GM23248 (cell line): ENCODE data around the gene IKZF2. TPM values are rescaled to one million over a fixed set of nuclear protein-coding genes. Genes with fewer than 3 reads are reported as not detected.

Experiments
- DNase-seq: peaks from one replicate; pipeline ENCODE4 v3.0.0-alpha.2; 2015
- H2AFZ ChIP-seq: fragments of 200-600 bp; sonication (generic); 2 replicates; pipeline ENCODE4 v1.6.1; 2016; ENCODE audit warnings: antibody characterized with exemption
- H3F3A ChIP-seq: fragments of 200-600 bp; sonication (generic); 2 replicates; pipeline ENCODE4 v1.6.1; 2016; ENCODE audit warnings: mild to moderate bottlenecking, antibody characterized with exemption, mixed run types; ENCODE audit not compliant: insufficient read depth
- H3K27ac ChIP-seq: fragments of 200-600 bp; sonication (generic); 2 replicates; pipeline ENCODE4 v1.5.1; 2016; ENCODE audit warnings: mild to moderate bottlenecking
- H3K27me3 ChIP-seq: fragments of 200-600 bp; sonication (generic); replicated peaks from 2 replicates; pipeline ENCODE4 v1.6.1; 2016; ENCODE audit warnings: mild to moderate bottlenecking; ENCODE audit not compliant: insufficient read depth
- H3K36me3 ChIP-seq: fragments of 200-600 bp; sonication (generic); 2 replicates; pipeline ENCODE4 v1.6.1; 2016; ENCODE audit warnings: low read depth, mild to moderate bottlenecking
- H3K4me1 ChIP-seq: fragments of 200-600 bp; sonication (generic); 2 replicates; pipeline ENCODE4 v1.6.1; 2016; ENCODE audit warnings: mild to moderate bottlenecking; ENCODE audit not compliant: insufficient read depth
- H3K4me2 ChIP-seq: fragments of 200-600 bp; sonication (generic); one replicate; pipeline ENCODE4 v1.6.1; 2016; ENCODE audit warnings: mild to moderate bottlenecking; ENCODE audit not compliant: unreplicated experiment
- H3K4me3 ChIP-seq: fragments of 200-600 bp; sonication (generic); 2 replicates; pipeline ENCODE4 v1.5.1; 2016; ENCODE audit warnings: mild to moderate bottlenecking
- H3K79me2 ChIP-seq: fragments of 200-600 bp; sonication (generic); 2 replicates; pipeline ENCODE4 v1.6.1; 2016; ENCODE audit warnings: mild to moderate bottlenecking; ENCODE audit not compliant: insufficient read depth
- H3K9ac ChIP-seq: fragments of 200-600 bp; sonication (generic); 2 replicates; pipeline ENCODE4 v1.6.1; 2016; ENCODE audit warnings: mild to moderate bottlenecking
- H3K9me2 ChIP-seq: fragments of 200-600 bp; sonication (generic); 2 replicates; pipeline ENCODE4 v1.6.1; 2016; ENCODE audit warnings: mixed run types, mild to moderate bottlenecking, moderate library complexity; ENCODE audit not compliant: insufficient read depth
- H3K9me3 ChIP-seq: fragments of 200-600 bp; sonication (generic); one replicate; pipeline ENCODE4 v1.6.1; 2017; ENCODE audit warnings: low read depth
- H4K20me1 ChIP-seq: fragments of 200-600 bp; sonication (generic); 2 replicates; pipeline ENCODE4 v1.6.0; 2016; ENCODE audit not compliant: insufficient read depth
- EZH2 ChIP-seq: fragments of 200-600 bp; sonication (generic); IDR thresholded peaks from 2 replicates; pipeline ENCODE4 v1.6.1; 2018; ENCODE audit warnings: antibody characterized with exemption, mild to moderate bottlenecking; ENCODE audit not compliant: insufficient read depth, poor library complexity, severe bottlenecking
- EZH2phosphoT487 ChIP-seq: fragments of 200-600 bp; sonication (generic); IDR thresholded peaks from 2 replicates; pipeline ENCODE4 v1.6.1; 2018; ENCODE audit warnings: antibody characterized with exemption, moderate library complexity, mild to moderate bottlenecking, low read depth; ENCODE audit not compliant: insufficient read depth
- WGBS, 2 experiments: methylation state at CpG; one replicate each; pipeline ENCODE4 v1.1.6; 2015 to 2017; ENCODE audit warnings: low lambda C conversion rate in 2 of 2, low coverage in 1 of 2; ENCODE audit errors: missing lambda C conversion rate in 2 of 2; 5-methylcytosine and 5-hydroxymethylcytosine counted together
- in situ Hi-C: fragments of 300-500 bp; cut with MboI; formaldehyde crosslinking; loops from 2 replicates; pipeline ENCODE4 v1.15.0; 2020
- polyA plus RNA-seq: library from polyadenylated mRNA; unstranded; fragments of >200 nt; fragmentation: Nextera tagmentation; extraction: Ambion mirVana; gene quantifications from 2 replicates; pipeline ENCODE4 v1.2.1, GENCODE V29; 2016
- total RNA-seq: library from RNA; depleted of rRNA; stranded (reverse); fragments of >200 nt; shearing (Covaris generic); gene quantifications from 2 replicates; pipeline ENCODE4 v1.2.3, GENCODE V29; 2014

Gene IKZF2
- total and polyA plus RNA-seq, 2 experiments from 2014 or later: 3.4 to 13.5 TPM

DNA sequence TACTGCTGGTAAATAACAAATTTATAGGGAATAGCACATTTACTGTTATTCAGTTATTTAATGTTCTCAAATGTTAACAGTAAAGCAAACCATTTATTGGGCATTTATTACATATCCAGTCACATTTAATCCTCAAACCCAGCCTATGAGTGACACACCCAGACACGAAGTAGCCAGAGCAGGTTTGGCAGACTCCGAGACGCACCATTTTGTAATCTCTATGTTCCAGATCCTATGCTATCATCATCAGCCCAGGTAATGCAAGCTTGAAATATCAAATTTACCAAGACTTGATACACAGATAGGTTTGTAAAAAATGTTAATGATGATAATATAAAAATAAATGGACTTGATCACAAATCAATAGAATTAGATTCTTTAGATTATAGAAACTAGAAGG is 131.1 kb downstream of the IKZF2 start:
- Histone ChIP-seq H3F3A (peaks cover 30% of the 10 kb centered on the region), H3K27ac (no peak overlapping the region), H2AFZ (no peak overlapping the region), H3K9me2 (no peaks in the 10 kb centered on the region), H4K20me1 (no peaks in the 10 kb centered on the region), H3K79me2 (peaks cover 2% of the 10 kb centered on the region; the same call in 1 of the 2 replicates), H3K27me3 (no peaks in the 10 kb centered on the region), H3K9me3 (no peaks in the 10 kb centered on the region), H3K4me1 (peaks cover 32% of the 10 kb centered on the region), H3K4me3 (no peak overlapping the region), H3K36me3 (peaks cover 15% of the 10 kb centered on the region; the same call in 1 of the 2 replicates), H3K9ac (no peak overlapping the region), H3K4me2 (no peak overlapping the region)
- DNase-seq: no peak
- WGBS, 2 experiments: 81 to 85% methylated on average over 3 of the region's 3 CpGs
- no peak for TF ChIP-seq EZH2
- no peak for TF ChIP-seq EZH2phosphoT487
- in situ Hi-C loops: no loop called here

DNA sequence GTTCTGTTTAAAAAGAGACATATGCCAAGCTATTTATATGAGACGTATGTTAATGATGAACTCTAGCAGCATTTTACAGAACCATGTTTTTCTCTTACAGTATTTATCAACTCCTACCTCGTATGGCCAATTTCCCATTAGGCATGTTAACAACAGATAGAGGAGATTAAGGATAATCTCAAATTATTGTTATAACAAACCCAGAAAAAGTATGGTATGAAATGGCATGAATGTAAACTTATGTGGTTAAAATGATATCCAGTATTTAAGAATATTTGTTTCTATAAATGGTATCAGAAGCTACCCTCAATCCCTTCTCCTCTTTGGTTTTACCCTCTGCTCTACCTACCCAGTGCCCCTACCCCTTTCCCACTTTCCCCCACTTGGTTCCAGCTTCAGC is 132.0 kb downstream of the IKZF2 start:
- Histone ChIP-seq H3K27me3 (no peaks in the 10 kb centered on the region), H3K4me1 (peaks cover 32% of the 10 kb centered on the region), H3K36me3 (peaks cover 15% of the 10 kb centered on the region; the same call in 1 of the 2 replicates), H3K4me2 (no peak overlapping the region), H3K9me2 (no peaks in the 10 kb centered on the region), H3K9me3 (no peaks in the 10 kb centered on the region), H3F3A (peaks cover 30% of the 10 kb centered on the region), H2AFZ (no peak overlapping the region), H3K27ac (no peak overlapping the region), H3K4me3 (no peak overlapping the region), H3K79me2 (peaks cover 2% of the 10 kb centered on the region; the same call in 1 of the 2 replicates), H3K9ac (no peak overlapping the region), H4K20me1 (no peaks in the 10 kb centered on the region)
- 73 to 88% methylated on average over 2 of the region's 2 CpGs for WGBS, 2 experiments
- in situ Hi-C loops: no loop called here
- TF ChIP-seq EZH2: no peak
- TF ChIP-seq EZH2phosphoT487: no peak
- DNase-seq: no peak

DNA sequence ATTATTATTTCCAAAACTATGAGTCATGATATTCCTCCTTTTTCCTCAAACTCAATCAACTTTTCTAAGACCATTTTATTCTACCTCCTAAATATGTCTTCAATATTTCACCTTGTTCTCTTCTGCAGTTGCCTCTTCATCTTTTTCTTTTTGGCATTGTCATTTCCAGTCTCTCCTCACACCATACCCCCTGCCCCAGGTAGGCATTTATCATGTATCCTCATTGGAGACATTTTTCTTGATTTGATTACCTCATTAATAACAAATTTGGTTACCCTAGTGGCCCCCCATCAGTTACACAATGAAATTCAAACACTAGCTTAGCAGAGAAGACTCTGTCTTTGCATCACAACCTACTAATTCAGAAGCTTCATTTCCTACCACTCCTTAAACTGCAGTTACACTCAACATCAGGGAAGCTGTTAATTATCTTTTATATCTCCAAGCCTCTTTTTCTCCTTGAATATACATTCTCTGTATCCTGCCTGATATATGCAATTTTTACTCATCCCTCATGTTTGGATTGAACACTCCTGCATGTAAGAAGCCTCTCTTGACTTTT is 133.0 kb downstream of the IKZF2 start:
- Histone ChIP-seq H3K4me3 (no peak overlapping the region), H3K27ac (no peak overlapping the region), H3K27me3 (no peaks in the 10 kb centered on the region), H2AFZ (no peak overlapping the region), H3K79me2 (peaks cover 2% of the 10 kb centered on the region; the same call in 1 of the 2 replicates), H4K20me1 (no peaks in the 10 kb centered on the region), H3K9ac (no peak overlapping the region), H3K9me3 (no peaks in the 10 kb centered on the region), H3K4me2 (no peak overlapping the region), H3F3A (peaks cover 22% of the 10 kb centered on the region), H3K9me2 (no peaks in the 10 kb centered on the region), H3K36me3 (peaks cover 19% of the 10 kb centered on the region; the same call in 1 of the 2 replicates), H3K4me1 (peaks cover 32% of the 10 kb centered on the region)
- TF ChIP-seq EZH2 (no peak), EZH2phosphoT487 (no peak)
- no peak for DNase-seq
- in situ Hi-C loops: no loop called here

DNA sequence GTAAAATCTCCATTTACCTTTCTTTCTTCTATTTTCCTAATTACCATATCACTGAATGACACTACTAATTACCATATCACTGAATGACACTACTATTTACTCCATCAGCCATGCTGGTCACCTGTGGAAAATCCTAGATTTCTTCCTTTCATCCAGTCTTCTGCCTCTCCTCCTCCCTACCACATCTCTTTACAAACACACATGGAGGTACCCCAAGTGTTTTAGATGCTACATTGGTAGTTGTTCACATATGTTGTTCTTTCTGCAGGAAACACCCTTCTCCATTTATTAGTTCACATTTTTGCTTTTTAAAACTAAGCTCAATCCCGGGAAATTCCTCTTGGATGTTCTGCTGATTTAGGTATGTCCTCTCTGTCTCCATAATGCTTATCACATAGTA is 134.0 kb downstream of the IKZF2 start:
- Histone ChIP-seq H3K9me3 (no peaks in the 10 kb centered on the region), H3K9me2 (no peaks in the 10 kb centered on the region), H3K4me1 (peaks cover 23% of the 10 kb centered on the region), H3K79me2 (peaks cover 2% of the 10 kb centered on the region; the same call in 1 of the 2 replicates), H2AFZ (no peak overlapping the region), H3K27me3 (no peaks in the 10 kb centered on the region), H3K9ac (no peak overlapping the region), H3K4me2 (no peak overlapping the region), H3K4me3 (no peak overlapping the region), H3F3A (peaks cover 12% of the 10 kb centered on the region), H4K20me1 (no peaks in the 10 kb centered on the region), H3K36me3 (peaks cover 26% of the 10 kb centered on the region; the same call in 1 of the 2 replicates), H3K27ac (peak overlapping the region; percentile 19; the same call in 1 of the 2 replicates)
- in situ Hi-C loops: no loop called here
- TF ChIP-seq EZH2 (no peak), EZH2phosphoT487 (no peak)
- DNase-seq: no peak
- whole genome bisulfite sequencing, 2 experiments: 91 to 96% methylated on average over 1 of the region's 1 CpG

DNA sequence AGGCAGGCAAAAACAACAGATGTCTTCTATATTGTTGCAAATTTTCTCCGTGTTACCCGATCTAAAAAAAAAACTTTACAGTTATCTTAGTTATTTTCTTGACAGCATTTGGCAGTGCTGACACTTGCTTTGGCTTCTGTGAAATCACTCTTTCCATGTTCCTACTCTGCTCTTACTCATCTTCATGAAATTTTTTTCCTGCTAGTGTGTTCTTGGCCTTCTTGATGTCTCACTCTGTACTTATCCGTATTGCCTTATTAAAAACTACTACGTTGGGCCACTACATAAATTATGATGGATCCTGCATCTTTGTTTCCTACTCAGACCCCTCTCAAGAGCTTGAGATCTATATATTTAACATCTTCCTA is 134.4 kb downstream of the IKZF2 start:
- no peaks in the 10 kb centered on the region for H3K9me2 ChIP-seq
- H3K9ac ChIP-seq: no peak overlapping the region
- 31 to 40% methylated on average over 4 of the region's 4 CpGs for WGBS, 2 experiments
- H3K4me3 ChIP-seq: no peak overlapping the region
- peaks cover 8% of the 10 kb centered on the region for H3F3A ChIP-seq
- peaks cover 26% of the 10 kb centered on the region; the same call in 1 of the 2 replicates for H3K36me3 ChIP-seq
- peaks cover 18% of the 10 kb centered on the region for H3K4me1 ChIP-seq
- H3K79me2 ChIP-seq: peaks cover 2% of the 10 kb centered on the region; the same call in 1 of the 2 replicates
- no peaks in the 10 kb centered on the region for H3K9me3 ChIP-seq
- H3K4me2 ChIP-seq: no peak overlapping the region
- no peak for TF ChIP-seq EZH2phosphoT487
- TF ChIP-seq EZH2: no peak
- no peaks in the 10 kb centered on the region for H4K20me1 ChIP-seq
- in situ Hi-C loops: no loop called here
- H3K27me3 ChIP-seq: no peaks in the 10 kb centered on the region
- H2AFZ ChIP-seq: no peak overlapping the region
- H3K27ac ChIP-seq: peak overlapping the region; percentile 22; the same call in 1 of the 2 replicates
- DNase-seq: peak; percentile 84
